Gastrocnemius medialis (tissue), 4 donors: Measurements from ENCODE around the gene GTF3C5. TPM values are rescaled to one million over a fixed set of nuclear protein-coding genes. Genes with fewer than 3 reads are reported as not detected.

Experiments
- ATAC-seq, 2 donors: fragments of 150-250 bp; one replicate each; pipeline ENCODE4 v1.9.1; 2016
- DNase-seq, 2 donors: peaks; one replicate each; pipeline ENCODE4 v3.0.0-alpha.2; 2019
- H3K27ac ChIP-seq, 4 donors: fragments of 200-600 bp; sonication (generic); 1 replicate in 1 of 4; 2 replicates in 3 of 4; pipeline ENCODE4 v1.5.1; 2016 to 2018; ENCODE audit warnings: mild to moderate bottlenecking in 2 of 4, moderate library complexity in 1 of 4
- H3K27me3 ChIP-seq, 3 donors: fragments of 200-600 bp; sonication (generic) in 2 of 3; 1 replicate in 1 of 3; 2 replicates in 2 of 3; pipeline versions ENCODE4 v1.5.1 to v1.6.0; 2016 to 2019; ENCODE audit warnings: mild to moderate bottlenecking in 1 of 3, moderate library complexity in 1 of 3
- H3K36me3 ChIP-seq, 2 donors: fragments of 200-600 bp; sonication (generic) in 1 of 2; one replicate each; pipeline ENCODE4 v1.5.1; 2017 to 2018
- H3K4me1 ChIP-seq, 2 donors: fragments of 200-600 bp; sonication (generic) in 1 of 2; one replicate each; pipeline ENCODE4 v1.5.1; 2016 to 2017; ENCODE audit warnings: mild to moderate bottlenecking in 2 of 2
- H3K4me3 ChIP-seq, 4 donors: fragments of 200-600 bp; sonication (generic) in 3 of 4; 1 replicate in 1 of 4; 2 replicates in 3 of 4; pipeline ENCODE4 v1.5.1; 2016 to 2019; ENCODE audit warnings: mild to moderate bottlenecking in 2 of 4
- H3K9me3 ChIP-seq, 3 donors: fragments of 200-600 bp; sonication (generic) in 2 of 3; 1 replicate in 1 of 3; 2 replicates in 2 of 3; pipeline ENCODE4 v1.5.1; 2016 to 2019
- POLR2A ChIP-seq, 2 donors: fragments of 450-650 bp; IDR thresholded peaks; one replicate each; pipeline ENCODE4 v1.6.1; 2017; ENCODE audit warnings: antibody characterized with exemption in 2 of 2, mild to moderate bottlenecking in 2 of 2, moderate library complexity in 2 of 2
- in situ Hi-C, 4 donors: fragments of 200-750 bp; cut with MboI; loops; one replicate each; pipeline versions ENCODE4 v1.15.0 to v1.8.0; 2017; ENCODE audit warnings: low sequenced_read_pairs in 4 of 4
- intact Hi-C: fragments of 100-400 bp; cut with DNase I; formaldehyde crosslinking; loops from one replicate; pipeline ENCODE4 v1.15.1; 2023; ENCODE audit warnings: low total_unique reads
- total RNA-seq, 4 donors: library from RNA; depleted of rRNA; stranded (reverse); fragments of >200 nt; gene quantifications; one replicate each; pipeline versions ENCODE4 v1.1.0 to v1.2.3, GENCODE V29; 2016
- TF ChIP-seq, protein P1 (sequence below), 5 experiments: fragments of 450-650 bp in 3 of 5; fragments of 200-600 bp in 2 of 5; sonication (generic) in 2 of 5; IDR thresholded peaks in 4 of 5; conservative IDR thresholded peaks in 1 of 5; 1 replicate in 4 of 5; 2 replicates in 1 of 5; pipeline ENCODE4 v1.5.1; 2016 to 2019; ENCODE audit warnings: antibody characterized with exemption in 5 of 5, mild to moderate bottlenecking in 3 of 5, moderate library complexity in 3 of 5

Gene GTF3C5
- total RNA-seq, 4 donors from 2014 or later: 48.1 to 55.3 (median 51.5) TPM

- ATAC-seq: no peak
- H3K27ac ChIP-seq: no peak overlapping the region
Measured at GRCh38 chr9:132984202-132985070, 46.4 kb upstream of the GTF3C5 start.

GRCh38 chr9:132985071-132985350 is 45.8 kb upstream of the GTF3C5 start:
- Histone ChIP-seq H3K4me1 (peaks cover 0 to 3% of the 10 kb centered on the region in 2 donors), H3K36me3 (no peaks in the 10 kb centered on the region), H3K9me3 (no peaks in the 10 kb centered on the region), H3K4me3 (no peak overlapping the region), H3K27ac (no peak overlapping the region), H3K27me3 (peaks cover 0 to 13% (median 6%) of the 10 kb centered on the region in 3 donors)
- no peak for DNase-seq
- intact Hi-C loops: no loop called here
- no peak for ATAC-seq
- TF ChIP-seq, protein P1, sequence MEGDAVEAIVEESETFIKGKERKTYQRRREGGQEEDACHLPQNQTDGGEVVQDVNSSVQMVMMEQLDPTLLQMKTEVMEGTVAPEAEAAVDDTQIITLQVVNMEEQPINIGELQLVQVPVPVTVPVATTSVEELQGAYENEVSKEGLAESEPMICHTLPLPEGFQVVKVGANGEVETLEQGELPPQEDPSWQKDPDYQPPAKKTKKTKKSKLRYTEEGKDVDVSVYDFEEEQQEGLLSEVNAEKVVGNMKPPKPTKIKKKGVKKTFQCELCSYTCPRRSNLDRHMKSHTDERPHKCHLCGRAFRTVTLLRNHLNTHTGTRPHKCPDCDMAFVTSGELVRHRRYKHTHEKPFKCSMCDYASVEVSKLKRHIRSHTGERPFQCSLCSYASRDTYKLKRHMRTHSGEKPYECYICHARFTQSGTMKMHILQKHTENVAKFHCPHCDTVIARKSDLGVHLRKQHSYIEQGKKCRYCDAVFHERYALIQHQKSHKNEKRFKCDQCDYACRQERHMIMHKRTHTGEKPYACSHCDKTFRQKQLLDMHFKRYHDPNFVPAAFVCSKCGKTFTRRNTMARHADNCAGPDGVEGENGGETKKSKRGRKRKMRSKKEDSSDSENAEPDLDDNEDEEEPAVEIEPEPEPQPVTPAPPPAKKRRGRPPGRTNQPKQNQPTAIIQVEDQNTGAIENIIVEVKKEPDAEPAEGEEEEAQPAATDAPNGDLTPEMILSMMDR (IDR thresholded peaks at IDR 0.05 in 4 of 5, conservative IDR thresholded peaks at IDR 0.05 in 1 of 5): no peak
- no peak for TF ChIP-seq POLR2A (IDR thresholded peaks at IDR 0.05)
- in situ Hi-C loops: no loop called here

More at GRCh38 chr9:132984202-132985070, 46.4 kb upstream of the GTF3C5 start:
- Histone ChIP-seq H3K4me1 (peaks cover 0 to 3% of the 10 kb centered on the region in 2 donors), H3K36me3 (no peaks in the 10 kb centered on the region), H3K9me3 (no peaks in the 10 kb centered on the region), H3K27me3 (peaks cover 4 to 18% (median 12%) of the 10 kb centered on the region in 3 donors), H3K4me3 (no peak overlapping the region)
- intact Hi-C loops (no loop called here), in situ Hi-C loops (no loop called here)
- DNase-seq: no peak
- TF ChIP-seq POLR2A (IDR thresholded peaks at IDR 0.05): no peak
- TF ChIP-seq, protein P1 (IDR thresholded peaks at IDR 0.05 in 4 of 5, conservative IDR thresholded peaks at IDR 0.05 in 1 of 5): no peak

- H3K36me3 ChIP-seq: no peaks in the 10 kb centered on the region
- no peak for DNase-seq
- in situ Hi-C loops: no loop called here
- H3K27ac ChIP-seq: no peak overlapping the region
- no peak overlapping the region for H3K4me3 ChIP-seq
- no peak for TF ChIP-seq POLR2A (IDR thresholded peaks at IDR 0.05)
- TF ChIP-seq, protein P1 (IDR thresholded peaks at IDR 0.05 in 4 of 5, conservative IDR thresholded peaks at IDR 0.05 in 1 of 5): no peak
- peaks cover 0 to 3% of the 10 kb centered on the region in 2 donors for H3K4me1 ChIP-seq
- peaks cover 3 to 9% (median 5%) of the 10 kb centered on the region in 3 donors for H3K27me3 ChIP-seq
- peak in 1 of 2 donors; percentile 32 for ATAC-seq
- intact Hi-C loops: no loop called here
- no peaks in the 10 kb centered on the region for H3K9me3 ChIP-seq
Measured at GRCh38 chr9:132985489-132985888, 45.3 kb upstream of the GTF3C5 start.

GRCh38 chr9:132986114-132986513 is 44.7 kb upstream of the GTF3C5 start:
- H3K9me3 ChIP-seq: no peaks in the 10 kb centered on the region
- H3K4me3 ChIP-seq: no peak overlapping the region
- H3K27ac ChIP-seq: no peak overlapping the region
- TF ChIP-seq, protein P1 (IDR thresholded peaks at IDR 0.05 in 4 of 5, conservative IDR thresholded peaks at IDR 0.05 in 1 of 5): no peak
- no peak for TF ChIP-seq POLR2A (IDR thresholded peaks at IDR 0.05)
- intact Hi-C loops: no loop called here
- H3K36me3 ChIP-seq: no peaks in the 10 kb centered on the region
- DNase-seq (no peak), ATAC-seq (peak in 1 of 2 donors; percentile 46)
- H3K27me3 ChIP-seq: peaks cover 6 to 8% (median 6%) of the 10 kb centered on the region in 3 donors
- in situ Hi-C loops: no loop called here
- H3K4me1 ChIP-seq: peaks cover 0 to 3% of the 10 kb centered on the region in 2 donors
